Osteoblast (primary cell): Measurements from ENCODE around the gene CYP11A1. TPM values are rescaled to one million over a fixed set of nuclear protein-coding genes. Genes with fewer than 3 reads are reported as not detected.
A peak's percentile ranks its signal among the peaks of the same experiment; 100 is the strongest.

ENCODE experiments used
- DNase-seq: peaks from one replicate; pipeline ENCODE4 v3.0.0; 2011; ENCODE audit warnings: low spot score, mixed read lengths; ENCODE audit not compliant: insufficient read length; ENCODE audit errors: missing footprints
- H2AFZ ChIP-seq: 2 replicates; pipeline ENCODE4 v1.6.0; 2011; ENCODE audit warnings: mild to moderate bottlenecking, low read length
- H3K27ac ChIP-seq: 2 replicates; pipeline ENCODE4 v1.5.1; 2011; ENCODE audit warnings: mild to moderate bottlenecking, low read depth, low read length, moderate library complexity
- H3K27me3 ChIP-seq: 2 replicates; pipeline ENCODE4 v1.6.0; 2012; ENCODE audit warnings: mild to moderate bottlenecking, control low read depth, inconsistent platforms, low read length, moderate library complexity; ENCODE audit not compliant: insufficient read depth
- H3K36me3 ChIP-seq: 2 replicates; pipeline ENCODE4 v1.5.1; 2011; ENCODE audit warnings: mild to moderate bottlenecking, low read length, control low read depth, moderate library complexity; ENCODE audit not compliant: insufficient read depth
- H3K4me1 ChIP-seq: 2 replicates; pipeline ENCODE4 v1.5.1; 2011; ENCODE audit warnings: mild to moderate bottlenecking, low read length, control low read depth, moderate library complexity; ENCODE audit not compliant: insufficient read depth
- H3K4me2 ChIP-seq: 2 replicates; pipeline ENCODE4 v1.6.0; 2011; ENCODE audit warnings: mild to moderate bottlenecking, low read length; ENCODE audit not compliant: insufficient read depth
- H3K4me3 ChIP-seq: fragments of 200-600 bp; sonication (generic); 3 replicates; pipeline ENCODE4 v1.5.1; 2012; ENCODE audit warnings: mild to moderate bottlenecking, low read length, inconsistent platforms; ENCODE audit not compliant: insufficient read depth
- H3K79me2 ChIP-seq: 2 replicates; pipeline ENCODE4 v1.6.0; 2012; ENCODE audit warnings: mild to moderate bottlenecking, low read length, control low read depth, inconsistent platforms; ENCODE audit not compliant: insufficient read depth
- H3K9me3 ChIP-seq: 2 replicates; pipeline ENCODE4 v1.5.1; 2011; ENCODE audit warnings: low read depth, low read length, control low read depth
- H4K20me1 ChIP-seq: 2 replicates; pipeline ENCODE4 v1.6.0; 2012; ENCODE audit warnings: mild to moderate bottlenecking, low read length, control low read depth; ENCODE audit not compliant: insufficient read depth
- total RNA-seq: library from RNA; depleted of rRNA; stranded (reverse); fragments of >200 nt; gene quantifications from 2 replicates; pipeline ENCODE4 v1.2.3, GENCODE V29; 2012
- TF ChIP-seq, protein P1 (sequence below): IDR thresholded peaks from 2 replicates; pipeline ENCODE4 v1.5.1; 2011; ENCODE audit warnings: mild to moderate bottlenecking, low read depth, low read length, moderate library complexity; ENCODE audit errors: extremely low read depth

CYP11A1 gene
- total RNA-seq, 1 donor, result 1.4 TPM

DNA sequence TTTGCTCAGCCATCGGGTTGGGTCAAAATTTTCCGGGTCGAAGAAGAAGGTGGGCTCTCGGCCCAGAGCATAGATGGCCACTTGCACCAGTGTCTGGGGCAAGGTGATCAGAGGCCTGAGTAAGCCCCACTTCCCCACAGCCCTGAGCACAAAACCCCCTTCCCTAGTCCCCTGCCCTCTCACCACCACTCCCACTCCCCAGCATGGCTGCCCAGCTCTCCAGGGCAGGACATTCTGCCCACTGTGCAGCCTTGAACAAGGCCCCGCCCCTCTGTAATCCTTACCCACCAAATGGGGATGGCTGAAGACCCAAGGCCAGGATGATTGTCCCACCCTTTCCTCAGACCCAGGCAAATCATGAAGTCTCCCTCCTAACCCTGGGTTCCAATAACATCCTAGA is 28.8 kb downstream of the CYP11A1 start:
- Histone ChIP-seq H3K36me3 (no peaks in the 10 kb centered on the region), H4K20me1 (peaks cover 4% of the 10 kb centered on the region), H3K27ac (no peak overlapping the region), H3K4me2 (no peak overlapping the region), H3K27me3 (no peaks in the 10 kb centered on the region), H3K9me3 (no peaks in the 10 kb centered on the region), H3K4me3 (no peak overlapping the region), H3K4me1 (peaks cover 16% of the 10 kb centered on the region), H2AFZ (no peak overlapping the region), H3K79me2 (no peaks in the 10 kb centered on the region)
- TF ChIP-seq, protein P1, sequence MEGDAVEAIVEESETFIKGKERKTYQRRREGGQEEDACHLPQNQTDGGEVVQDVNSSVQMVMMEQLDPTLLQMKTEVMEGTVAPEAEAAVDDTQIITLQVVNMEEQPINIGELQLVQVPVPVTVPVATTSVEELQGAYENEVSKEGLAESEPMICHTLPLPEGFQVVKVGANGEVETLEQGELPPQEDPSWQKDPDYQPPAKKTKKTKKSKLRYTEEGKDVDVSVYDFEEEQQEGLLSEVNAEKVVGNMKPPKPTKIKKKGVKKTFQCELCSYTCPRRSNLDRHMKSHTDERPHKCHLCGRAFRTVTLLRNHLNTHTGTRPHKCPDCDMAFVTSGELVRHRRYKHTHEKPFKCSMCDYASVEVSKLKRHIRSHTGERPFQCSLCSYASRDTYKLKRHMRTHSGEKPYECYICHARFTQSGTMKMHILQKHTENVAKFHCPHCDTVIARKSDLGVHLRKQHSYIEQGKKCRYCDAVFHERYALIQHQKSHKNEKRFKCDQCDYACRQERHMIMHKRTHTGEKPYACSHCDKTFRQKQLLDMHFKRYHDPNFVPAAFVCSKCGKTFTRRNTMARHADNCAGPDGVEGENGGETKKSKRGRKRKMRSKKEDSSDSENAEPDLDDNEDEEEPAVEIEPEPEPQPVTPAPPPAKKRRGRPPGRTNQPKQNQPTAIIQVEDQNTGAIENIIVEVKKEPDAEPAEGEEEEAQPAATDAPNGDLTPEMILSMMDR, result no peak
- DNase-seq, result no peak

- peaks cover 16% of the 10 kb centered on the region for H3K4me1 ChIP-seq
- H3K4me3 ChIP-seq, result no peak overlapping the region
- no peaks in the 10 kb centered on the region for H3K36me3 ChIP-seq
- peak; percentile 5 for DNase-seq
- no peak overlapping the region for H3K4me2 ChIP-seq
- H3K27me3 ChIP-seq, result no peaks in the 10 kb centered on the region
- TF ChIP-seq, protein P1, result no peak
- H4K20me1 ChIP-seq, result peaks cover 4% of the 10 kb centered on the region
- H3K27ac ChIP-seq, result no peak overlapping the region
- no peak overlapping the region for H2AFZ ChIP-seq
- no peaks in the 10 kb centered on the region for H3K9me3 ChIP-seq
- H3K79me2 ChIP-seq, result no peaks in the 10 kb centered on the region
These were observed 29.7 kb downstream of the CYP11A1 start for GRCh38 chr15:74337607-74338211.

GRCh38 chr15:74337146-74337545 is 30.3 kb downstream of the CYP11A1 start:
- Histone ChIP-seq H3K79me2 (no peaks in the 10 kb centered on the region), H3K4me2 (no peak overlapping the region), H3K36me3 (no peaks in the 10 kb centered on the region), H3K27me3 (no peaks in the 10 kb centered on the region), H3K4me1 (peaks cover 16% of the 10 kb centered on the region), H4K20me1 (peaks cover 4% of the 10 kb centered on the region), H3K27ac (peak overlapping the region; percentile 5), H3K4me3 (no peak overlapping the region), H3K9me3 (no peaks in the 10 kb centered on the region), H2AFZ (no peak overlapping the region)
- no peak for DNase-seq
- TF ChIP-seq, protein P1, result no peak

- Histone ChIP-seq H3K4me2 (no peak overlapping the region), H3K79me2 (no peaks in the 10 kb centered on the region), H3K27me3 (no peaks in the 10 kb centered on the region), H3K9me3 (no peaks in the 10 kb centered on the region), H3K27ac (peak overlapping the region; percentile 5), H3K36me3 (no peaks in the 10 kb centered on the region), H3K4me1 (peaks cover 16% of the 10 kb centered on the region), H2AFZ (no peak overlapping the region), H3K4me3 (no peak overlapping the region), H4K20me1 (peaks cover 4% of the 10 kb centered on the region)
- peak; percentile 93 for DNase-seq
- TF ChIP-seq, protein P1, result peak; percentile 7
These were observed 31.1 kb downstream of the CYP11A1 start for GRCh38 chr15:74336061-74337005.
